ENCODE measurements around the gene HTT.

Gene HTT

GRCh38 chr4:3121110-3121509 is 46.6 kb downstream of the HTT start:
- no peak for TF ChIP-seq CTCF (IDR thresholded peaks at IDR 0.05)

- TF ChIP-seq CTCF (IDR thresholded peaks at IDR 0.05), result no peak
Measured at GRCh38 chr4:3121596-3121995, 47.1 kb downstream of the HTT start.

- TF ChIP-seq CTCF (IDR thresholded peaks at IDR 0.05), result no peak
Measured at GRCh38 chr4:3122081-3122563, 47.6 kb downstream of the HTT start.

- no peak for TF ChIP-seq CTCF (IDR thresholded peaks at IDR 0.05)
Measured at GRCh38 chr4:3123181-3123671, 48.7 kb downstream of the HTT start.

GRCh38 chr4:3124070-3124767 is 49.7 kb downstream of the HTT start:
- no peak for TF ChIP-seq CTCF (IDR thresholded peaks at IDR 0.05)

GRCh38 chr4:3127112-3127511 is 52.6 kb downstream of the HTT start:
- no peak for TF ChIP-seq CTCF (IDR thresholded peaks at IDR 0.05)

GRCh38 chr4:3128058-3128457 is 53.6 kb downstream of the HTT start:
- TF ChIP-seq CTCF (IDR thresholded peaks at IDR 0.05), result no peak

Data from LNCAP (cell line).